Erythroblast (primary cell): Measurements from ENCODE around the gene MRPL51.

ENCODE experiments used
- GATA1 ChIP-seq: IDR thresholded peaks from 2 replicates; pipeline ENCODE4 v1.6.1; 2011; ENCODE audit warnings: low read depth, mild to moderate bottlenecking, control low read depth, low read length, moderate library complexity
- POLR2A ChIP-seq: IDR thresholded peaks from 2 replicates; pipeline ENCODE4 v1.6.1; 2011; ENCODE audit warnings: mild to moderate bottlenecking, low read length

DNA sequence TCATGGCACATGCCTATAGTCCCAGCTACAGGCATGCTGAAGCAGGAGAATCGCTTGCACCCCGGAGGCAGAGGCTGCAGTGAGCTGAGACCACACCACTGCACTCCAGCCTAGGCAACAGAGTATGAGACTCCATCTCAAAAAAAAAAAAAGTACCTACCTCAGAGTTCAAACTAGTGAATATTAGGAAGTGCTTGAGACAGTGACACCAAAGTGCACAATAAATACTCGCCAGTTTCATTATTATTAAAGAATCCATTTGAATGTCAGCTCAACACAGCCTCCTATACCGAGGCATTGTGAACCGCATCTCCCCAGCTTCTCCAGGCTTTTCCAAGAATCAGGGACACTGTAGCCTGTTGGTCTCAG is 46.2 kb upstream of the MRPL51 start:
- TF ChIP-seq POLR2A (no peak), GATA1 (no peak)
